PC-9 (cell line): ENCODE data around the gene DNASE1L2. TPM values are rescaled to one million over a fixed set of nuclear protein-coding genes. Genes with fewer than 3 reads are reported as not detected.
A peak's percentile ranks its signal among the peaks of the same experiment; 100 is the strongest.

Experiments used
- BruUV-seq: library from RNA; stranded (reverse); fragments of 400-500 nt; replicated peaks from 2 replicates; lab custom pipeline; 2021; lab: Mats Ljungman, UMichigan
- CTCF ChIA-PET: fragments of 300-600 bp; sonication (Branson Sonifier 250); formaldehyde crosslinking; loops from one replicate; lab custom pipeline; 2022; ENCODE audit warnings: antibody characterized with exemption; lab: Charles Lee
- POLR2A ChIA-PET: fragments of 300-600 bp; sonication (Branson Sonifier 250); formaldehyde crosslinking; loops from one replicate; lab custom pipeline; 2022; ENCODE audit warnings: antibody characterized with exemption; ENCODE audit not compliant: unreplicated experiment; lab: Charles Lee
- DNase-seq, 2 experiments: peaks; one replicate each; pipeline versions ENCODE4 v3.0.0 to v3.0.0-alpha.2; 2015 to 2022; ENCODE audit warnings: mixed read lengths in 1 of 2
- H2AFZ ChIP-seq: fragments of 200-600 bp; sonication (generic); 2 replicates; pipeline ENCODE4 v1.8.1; 2017; ENCODE audit warnings: antibody characterized with exemption
- H3F3A ChIP-seq: fragments of 200-600 bp; sonication (generic); 2 replicates; pipeline ENCODE4 v1.8.1; 2017; ENCODE audit warnings: antibody characterized with exemption, mild to moderate bottlenecking, low read depth; ENCODE audit not compliant: insufficient read depth
- H3K27ac ChIP-seq: fragments of 200-600 bp; sonication (generic); 2 replicates; pipeline ENCODE4 v1.6.1; 2016; ENCODE audit warnings: mixed run types
- H3K27me3 ChIP-seq: fragments of 200-600 bp; sonication (generic); 2 replicates; pipeline ENCODE4 v1.6.1; 2016; ENCODE audit warnings: low read depth, mixed run types; ENCODE audit not compliant: insufficient read depth
- H3K36me3 ChIP-seq: fragments of 200-600 bp; sonication (generic); 2 replicates; pipeline ENCODE4 v1.6.1; 2016; ENCODE audit warnings: low read depth, mixed run types
- H3K4me1 ChIP-seq: fragments of 200-600 bp; sonication (generic); replicated peaks from 2 replicates; pipeline ENCODE4 v1.6.1; 2016; ENCODE audit warnings: mixed run types; ENCODE audit not compliant: insufficient read depth
- H3K4me2 ChIP-seq: fragments of 200-600 bp; sonication (generic); 2 replicates; pipeline ENCODE4 v1.6.1; 2017; ENCODE audit warnings: mixed run types
- H3K4me3 ChIP-seq: fragments of 200-600 bp; sonication (generic); 2 replicates; pipeline ENCODE4 v1.6.1; 2016; ENCODE audit warnings: mixed run types
- H3K79me2 ChIP-seq: fragments of 200-600 bp; sonication (generic); 2 replicates; pipeline ENCODE4 v1.6.1; 2017; ENCODE audit warnings: low read depth, mixed run types
- H3K9me2 ChIP-seq: fragments of 200-600 bp; sonication (generic); 2 replicates; pipeline ENCODE4 v1.8.1; 2017; ENCODE audit warnings: mild to moderate bottlenecking; ENCODE audit not compliant: insufficient read depth
- H3K9me3 ChIP-seq: fragments of 200-600 bp; sonication (generic); 2 replicates; pipeline ENCODE4 v1.8.1; 2016; ENCODE audit warnings: low read depth; ENCODE audit not compliant: insufficient read depth
- H4K20me1 ChIP-seq: fragments of 200-600 bp; sonication (generic); 2 replicates; pipeline ENCODE4 v1.8.1; 2017; ENCODE audit not compliant: insufficient read depth
- EZH2 ChIP-seq: fragments of 200-600 bp; sonication (generic); IDR thresholded peaks from 2 replicates; pipeline ENCODE4 v1.8.0; 2017; ENCODE audit warnings: antibody characterized with exemption, low read depth
- intact Hi-C: fragments of 100-400 bp; cut with micrococcal nuclease; formaldehyde crosslinking; loops from one replicate; pipeline ENCODE4 v1.10.0; 2022; ENCODE audit not compliant: unreplicated experiment
- total RNA-seq: library from RNA; stranded (reverse); gene quantifications from 2 replicates; pipeline ENCODE4 v1.2.3, GENCODE V29; 2021
- TF ChIP-seq, protein P1 (sequence below): fragments of 200-600 bp; sonication (generic); conservative IDR thresholded peaks from 2 replicates; pipeline ENCODE4 v1.6.1; 2017; ENCODE audit warnings: mixed run types, antibody characterized with exemption, mild to moderate bottlenecking, moderate library complexity

Gene DNASE1L2
- total RNA-seq, 1 experiment from 2014 or later = 7.3 TPM

DNA sequence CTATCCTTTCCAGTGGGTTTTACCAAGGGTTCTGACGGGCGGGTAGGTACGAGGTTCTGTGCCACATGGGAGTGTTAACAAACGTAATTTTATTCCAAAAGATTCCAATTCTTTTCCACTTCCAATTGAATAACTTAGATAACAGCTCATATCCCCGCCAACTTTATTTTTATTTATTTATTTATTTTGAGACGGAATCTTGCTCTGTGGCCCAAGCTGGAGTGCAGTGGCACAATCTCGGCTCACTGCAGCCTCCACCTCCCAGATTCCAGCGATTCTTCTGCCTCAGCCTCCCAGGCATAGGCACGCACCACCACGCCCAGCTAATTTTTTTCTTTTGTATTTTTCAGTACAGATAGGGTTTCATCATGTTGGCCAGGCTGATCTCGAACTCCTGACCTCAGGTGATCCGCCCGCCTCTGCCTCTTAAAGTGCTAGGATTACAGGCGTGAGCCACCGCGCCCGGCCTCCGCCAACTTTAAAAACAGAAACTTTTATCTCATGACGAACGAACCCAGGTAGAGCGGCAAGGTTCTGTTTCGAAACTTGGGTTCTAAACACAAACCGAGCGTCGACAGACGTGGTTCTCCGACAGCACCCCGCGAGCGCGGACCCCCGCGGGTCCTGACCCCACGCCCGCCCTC, 14.5 kb downstream of the DNASE1L2 start:
- TF ChIP-seq, protein P1, sequence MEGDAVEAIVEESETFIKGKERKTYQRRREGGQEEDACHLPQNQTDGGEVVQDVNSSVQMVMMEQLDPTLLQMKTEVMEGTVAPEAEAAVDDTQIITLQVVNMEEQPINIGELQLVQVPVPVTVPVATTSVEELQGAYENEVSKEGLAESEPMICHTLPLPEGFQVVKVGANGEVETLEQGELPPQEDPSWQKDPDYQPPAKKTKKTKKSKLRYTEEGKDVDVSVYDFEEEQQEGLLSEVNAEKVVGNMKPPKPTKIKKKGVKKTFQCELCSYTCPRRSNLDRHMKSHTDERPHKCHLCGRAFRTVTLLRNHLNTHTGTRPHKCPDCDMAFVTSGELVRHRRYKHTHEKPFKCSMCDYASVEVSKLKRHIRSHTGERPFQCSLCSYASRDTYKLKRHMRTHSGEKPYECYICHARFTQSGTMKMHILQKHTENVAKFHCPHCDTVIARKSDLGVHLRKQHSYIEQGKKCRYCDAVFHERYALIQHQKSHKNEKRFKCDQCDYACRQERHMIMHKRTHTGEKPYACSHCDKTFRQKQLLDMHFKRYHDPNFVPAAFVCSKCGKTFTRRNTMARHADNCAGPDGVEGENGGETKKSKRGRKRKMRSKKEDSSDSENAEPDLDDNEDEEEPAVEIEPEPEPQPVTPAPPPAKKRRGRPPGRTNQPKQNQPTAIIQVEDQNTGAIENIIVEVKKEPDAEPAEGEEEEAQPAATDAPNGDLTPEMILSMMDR = no peak
- TF ChIP-seq EZH2 = no peak
- Histone ChIP-seq H3K4me2 (peak overlapping the region; percentile 85), H3K4me3 (peak overlapping the region; percentile 91), H3K27ac (peak overlapping the region; percentile 86), H3K9me3 (no peaks in the 10 kb centered on the region), H3K27me3 (no peaks in the 10 kb centered on the region), H3F3A (peaks cover 55% of the 10 kb centered on the region), H2AFZ (peak overlapping the region; percentile 73), H3K4me1 (peaks cover 22% of the 10 kb centered on the region), H4K20me1 (peaks cover 31% of the 10 kb centered on the region), H3K36me3 (peaks cover 7% of the 10 kb centered on the region), H3K9me2 (no peaks in the 10 kb centered on the region), H3K79me2 (peaks cover 36% of the 10 kb centered on the region)
- TSS peak; percentile 48 for BruUV-seq
- ChIA-PET POLR2A (interaction anchor here (0.5 to 0.7 kb wide), 3 partner anchors 14 to 87 kb away, joined by 3 to 4 read pairs (median 3); partner anchors contain the start of gene DNASE1L2), CTCF (interaction anchor here (0.6 to 0.8 kb wide), 7 partner anchors 46 to 155 kb away, joined by 3 to 5 read pairs (median 3); partner anchors contain the start of genes PKD1 and TRAF7)
- DNase-seq = peak; percentile 42 to 65
- intact Hi-C loops = loop anchor here (1.0 to 10.0 kb wide), 5 partner anchors 28 to 252 kb away; partner anchors contain the start of genes BRICD5, E4F1, PGP and TRAF7

DNA sequence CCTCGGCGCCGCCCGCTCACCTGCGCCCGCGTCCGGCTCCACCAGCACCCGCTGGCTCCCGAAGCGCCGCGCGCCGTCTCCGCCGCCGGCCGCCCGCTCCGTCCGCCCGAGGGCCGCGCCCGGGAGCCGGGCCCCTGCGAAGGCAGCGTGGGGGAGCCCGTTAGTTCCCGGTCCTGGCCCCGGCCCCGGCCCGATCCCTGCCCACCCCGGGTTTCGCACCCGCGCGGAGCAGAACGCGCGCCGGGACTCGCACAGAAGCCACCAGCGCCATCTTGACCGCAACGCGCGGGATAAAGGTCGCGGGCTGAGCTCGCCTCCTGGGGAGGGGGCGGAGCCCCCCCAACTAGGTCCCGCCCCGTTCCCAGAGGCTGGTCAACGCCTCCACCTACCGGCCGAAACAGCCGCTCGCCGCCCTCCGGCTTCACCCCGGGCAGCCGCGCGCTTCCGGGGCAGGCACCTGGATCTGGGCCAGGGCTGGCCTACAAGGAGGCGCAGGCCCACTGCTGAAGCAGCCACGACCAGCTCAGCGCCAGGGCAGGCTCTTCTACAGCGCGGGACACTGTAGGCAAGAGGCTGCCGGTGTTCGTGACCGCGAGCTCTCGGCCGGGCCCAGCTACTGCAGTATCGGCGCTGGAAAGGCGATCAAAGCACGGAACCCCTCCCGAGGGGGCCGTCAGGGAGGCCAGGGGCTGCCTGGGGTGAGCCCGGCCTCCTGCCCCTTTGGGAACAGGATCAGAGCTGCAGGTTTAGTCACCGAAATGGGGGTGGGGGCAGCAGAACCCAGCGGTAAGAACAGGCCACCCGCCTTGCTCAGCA, 15.3 kb downstream of the DNASE1L2 start, which contains the start of gene ECI1:
ECI1 (minus strand) TSS at position 292 of the 816 bp plus-strand sequence; CDS start at position 271, 21 bp downstream.
- Histone ChIP-seq H3K4me2 (peak within 1 kb of the TSS; percentile 85), H3K36me3 (peaks cover 12% of the 10 kb centered on the region), H2AFZ (peak within 1 kb of the TSS; percentile 73), H3K4me3 (peak within 1 kb of the TSS; percentile 91), H3F3A (peaks cover 63% of the 10 kb centered on the region), H3K27ac (peak within 1 kb of the TSS; percentile 86), H4K20me1 (peaks cover 37% of the 10 kb centered on the region), H3K27me3 (no peaks in the 10 kb centered on the region), H3K4me1 (peaks cover 22% of the 10 kb centered on the region), H3K9me3 (no peaks in the 10 kb centered on the region), H3K79me2 (peaks cover 36% of the 10 kb centered on the region), H3K9me2 (no peaks in the 10 kb centered on the region)
- TF ChIP-seq, protein P1 = peak; percentile 69
- no peak for TF ChIP-seq EZH2
- CTCF ChIA-PET = interaction anchor here (0.5 to 1.0 kb wide), 10 partner anchors 47 to 669 kb away, joined by 3 to 5 read pairs (median 3); partner anchors contain the start of genes PKD1 and TRAF7
- BruUV-seq = no TSS peak
- POLR2A ChIA-PET = interaction anchor here (0.5 to 1.0 kb wide), 6 partner anchors 18 to 885 kb away, joined by 3 to 12 read pairs (median 4); partner anchors contain the start of gene TRAF7
- peak; percentile 84 to 98 for DNase-seq
- intact Hi-C loops = loop anchor here (1.0 to 10.0 kb wide), 5 partner anchors 29 to 251 kb away; partner anchors contain the start of genes BRICD5, E4F1, PGP and TRAF7

DNA sequence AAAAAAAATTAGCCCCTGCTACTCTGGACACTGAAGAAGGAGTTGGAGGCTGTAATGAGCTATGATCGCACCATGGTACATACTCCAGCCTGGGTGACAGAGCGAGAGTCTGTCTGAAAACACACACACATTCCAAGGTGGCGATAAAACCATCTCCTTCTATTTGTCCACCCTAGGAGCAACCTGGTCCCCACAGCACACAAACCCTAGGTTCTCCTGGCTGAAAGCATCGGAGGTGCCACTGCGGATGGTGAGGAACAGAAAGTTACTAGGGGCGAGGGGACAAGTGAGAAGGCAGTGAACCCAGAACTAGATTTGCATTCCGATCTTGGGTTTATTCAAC, 16.5 kb downstream of the DNASE1L2 start:
- no TSS peak for BruUV-seq
- Histone ChIP-seq H3K27ac (peak overlapping the region; percentile 86), H3K4me1 (peaks cover 22% of the 10 kb centered on the region), H3K79me2 (peaks cover 32% of the 10 kb centered on the region), H3K4me2 (peak overlapping the region; percentile 85; the same call in 1 of the 2 replicates), H3F3A (peaks cover 74% of the 10 kb centered on the region), H3K9me3 (no peaks in the 10 kb centered on the region), H2AFZ (no peak overlapping the region), H3K27me3 (no peaks in the 10 kb centered on the region), H3K36me3 (peaks cover 13% of the 10 kb centered on the region), H4K20me1 (peaks cover 48% of the 10 kb centered on the region), H3K9me2 (no peaks in the 10 kb centered on the region), H3K4me3 (no peak overlapping the region)
- TF ChIP-seq, protein P1 = no peak
- no peak for TF ChIP-seq EZH2
- intact Hi-C loops = loop anchor here (5.0 to 10.0 kb wide), 3 partner anchors 40 to 250 kb away; partner anchors contain the start of genes BRICD5, PGP and ZNF598
- POLR2A ChIA-PET = interaction anchor here (0.6 kb wide), 2 partner anchors 9 to 176 kb away, joined by 3 to 4 read pairs; partner anchors contain the start of gene CCNF
- CTCF ChIA-PET = interaction anchor here (0.6 to 1.0 kb wide), 3 partner anchors 10 to 177 kb away, joined by 3 to 5 read pairs (median 3); partner anchors contain the start of gene CCNF
- DNase-seq = no peak
